ENCODE measurements around the gene TPSAB1. TPM values are rescaled to one million over a fixed set of nuclear protein-coding genes. Genes with fewer than 3 reads are reported as not detected.
A peak's percentile ranks its signal among the peaks of the same experiment; 100 is the strongest.

TPSAB1 gene
- total and polyA plus RNA-seq, 7 experiments from 2014 or later = 3.2 to 10.2 TPM; not detected in 5

DNA sequence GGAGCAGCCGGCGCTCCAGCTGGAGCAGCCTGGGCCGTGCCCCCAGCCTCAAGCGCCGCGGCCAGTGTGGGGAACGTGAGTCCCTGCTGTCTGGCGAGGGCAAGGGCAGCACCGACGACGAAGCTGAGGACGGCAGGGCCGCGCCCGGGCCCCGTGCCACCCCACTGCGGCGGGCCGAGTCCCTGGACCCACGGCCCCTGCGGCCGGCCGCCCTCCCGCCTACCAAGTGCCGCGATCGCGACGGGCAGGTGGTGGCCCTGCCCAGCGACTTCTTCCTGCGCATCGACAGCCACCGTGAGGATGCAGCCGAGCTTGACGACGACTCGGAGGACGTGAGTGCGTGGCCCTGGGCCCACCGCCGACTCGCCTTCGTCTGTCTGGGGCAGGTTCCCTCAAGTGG, 31.4 kb upstream of the TPSAB1 start:
- Histone ChIP-seq H3K27me3 (ENCODE audit: control insufficient read depth in 2 of 2, insufficient read depth in 2 of 2, low read length in 2 of 2) (no peaks in the 10 kb centered on the region), H3K4me1 (ENCODE audit: control insufficient read depth in 2 of 2, insufficient read depth in 2 of 2, low read length in 2 of 2) (no peaks in the 10 kb centered on the region), H3K9me3 (ENCODE audit: control insufficient read depth in 2 of 3, low read length in 3 of 3) (no peaks in the 10 kb centered on the region), H3K4me3 (ENCODE audit: low read length) (no peak overlapping the region), H3K27ac (ENCODE audit: low read depth, low read length) (no peak overlapping the region), H3K36me3 (ENCODE audit: control insufficient read depth in 2 of 3, insufficient read depth in 3 of 3, low read length in 3 of 3) (no peaks in the 10 kb centered on the region)
- POLR2A ChIA-PET = no interaction called here
- Mint-ChIP-seq H3K27ac (no peak overlapping the region), H3K4me1 (peaks cover 0 to 5% (median 4%) of the 10 kb centered on the region in 7 donors), H3K27me3 (no peaks in the 10 kb centered on the region), H3K36me3 (no peaks in the 10 kb centered on the region), H3K9me3 (no peaks in the 10 kb centered on the region), H3K4me3 (no peak overlapping the region)
- CTCF ChIA-PET = no interaction called here
- DNase-seq (no peak), ATAC-seq (no peak)
- intact Hi-C loops (cut with micrococcal nuclease) = no loop called here

DNA sequence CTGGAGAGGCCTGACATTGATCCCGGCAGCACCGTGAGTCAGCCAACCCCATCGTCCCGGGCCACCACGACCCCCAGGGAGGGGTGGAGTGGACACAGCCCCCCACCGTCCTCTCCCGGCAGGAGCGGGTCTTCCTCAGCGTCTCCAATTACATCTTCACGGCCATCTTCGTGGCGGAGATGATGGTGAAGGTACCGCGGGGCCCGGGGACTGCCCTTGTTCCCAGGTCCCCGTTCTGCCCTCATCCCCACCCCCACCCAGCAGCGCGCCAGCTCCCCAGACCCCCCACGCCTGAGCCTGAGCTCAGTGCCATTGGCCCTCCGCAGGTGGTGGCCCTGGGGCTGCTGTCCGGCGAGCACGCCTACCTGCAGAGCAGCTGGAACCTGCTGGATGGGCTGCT, 30.0 kb upstream of the TPSAB1 start:
- intact Hi-C loops (cut with micrococcal nuclease) = no loop called here
- Mint-ChIP-seq H3K36me3 (no peaks in the 10 kb centered on the region), H3K4me1 (peaks cover 0 to 5% (median 4%) of the 10 kb centered on the region in 7 donors), H3K4me3 (no peak overlapping the region), H3K27me3 (no peaks in the 10 kb centered on the region), H3K27ac (no peak overlapping the region), H3K9me3 (no peaks in the 10 kb centered on the region)
- Histone ChIP-seq H3K9me3 (ENCODE audit: control insufficient read depth in 2 of 3, low read length in 3 of 3) (no peaks in the 10 kb centered on the region), H3K36me3 (ENCODE audit: control insufficient read depth in 2 of 3, insufficient read depth in 3 of 3, low read length in 3 of 3) (no peaks in the 10 kb centered on the region), H3K27me3 (ENCODE audit: control insufficient read depth in 2 of 2, insufficient read depth in 2 of 2, low read length in 2 of 2) (no peaks in the 10 kb centered on the region), H3K4me3 (ENCODE audit: low read length) (no peak overlapping the region), H3K27ac (ENCODE audit: low read depth, low read length) (no peak overlapping the region), H3K4me1 (ENCODE audit: control insufficient read depth in 2 of 2, insufficient read depth in 2 of 2, low read length in 2 of 2) (no peaks in the 10 kb centered on the region)
- ATAC-seq = no peak
- POLR2A ChIA-PET = no interaction called here
- no peak for DNase-seq
- CTCF ChIA-PET = no interaction called here

DNA sequence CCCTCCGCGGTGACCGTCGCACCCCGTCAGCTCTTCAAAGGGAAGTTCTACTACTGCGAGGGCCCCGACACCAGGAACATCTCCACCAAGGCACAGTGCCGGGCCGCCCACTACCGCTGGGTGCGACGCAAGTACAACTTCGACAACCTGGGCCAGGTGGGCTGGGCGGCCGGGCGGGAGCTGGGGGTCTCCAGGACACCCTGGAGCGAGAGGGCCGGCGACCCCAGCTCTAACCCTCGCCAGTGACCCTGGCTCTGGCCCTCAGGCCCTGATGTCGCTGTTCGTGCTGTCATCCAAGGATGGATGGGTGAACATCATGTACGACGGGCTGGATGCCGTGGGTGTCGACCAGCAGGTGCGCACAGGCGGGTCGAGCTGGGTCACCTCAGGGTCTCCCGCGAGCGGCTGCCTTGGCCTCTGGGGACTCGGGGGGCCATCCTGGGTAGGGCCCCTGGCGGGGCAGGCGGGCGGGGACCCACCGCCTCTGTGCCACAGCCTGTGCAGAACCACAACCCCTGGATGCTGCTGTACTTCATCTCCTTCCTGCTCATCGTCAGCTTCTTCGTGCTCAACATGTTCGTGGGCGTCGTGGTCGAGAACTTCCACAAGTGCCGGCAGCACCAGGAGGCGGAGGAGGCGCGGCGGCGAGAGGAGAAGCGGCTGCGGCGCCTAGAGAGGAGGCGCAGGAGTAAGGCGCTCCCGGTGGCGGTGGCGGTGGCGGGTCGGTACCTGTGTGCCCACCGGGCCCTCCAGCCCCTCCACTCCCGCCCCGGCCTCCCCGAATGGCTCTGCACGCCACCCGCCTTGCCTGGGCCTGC, 28.8 kb upstream of the TPSAB1 start:
- H3K36me3 Mint-ChIP-seq = no peaks in the 10 kb centered on the region
- H3K27ac Mint-ChIP-seq = no peak overlapping the region
- no peaks in the 10 kb centered on the region for H3K4me1 ChIP-seq (ENCODE audit: control insufficient read depth in 2 of 2, insufficient read depth in 2 of 2, low read length in 2 of 2)
- no peak overlapping the region for H3K4me3 ChIP-seq (ENCODE audit: low read length)
- POLR2A ChIA-PET = no interaction called here
- intact Hi-C loops (cut with micrococcal nuclease) = no loop called here
- no peak overlapping the region for H3K27ac ChIP-seq (ENCODE audit: low read depth, low read length)
- H3K27me3 Mint-ChIP-seq = no peaks in the 10 kb centered on the region
- no peak for ATAC-seq
- H3K9me3 Mint-ChIP-seq = no peaks in the 10 kb centered on the region
- CTCF ChIA-PET = no interaction called here
- no peaks in the 10 kb centered on the region for H3K36me3 ChIP-seq (ENCODE audit: control insufficient read depth in 2 of 3, insufficient read depth in 3 of 3, low read length in 3 of 3)
- H3K4me3 Mint-ChIP-seq = peak overlapping the region in 1 of 10 donors; percentile 40
- DNase-seq = no peak
- no peaks in the 10 kb centered on the region for H3K27me3 ChIP-seq (ENCODE audit: control insufficient read depth in 2 of 2, insufficient read depth in 2 of 2, low read length in 2 of 2)
- no peaks in the 10 kb centered on the region for H3K9me3 ChIP-seq (ENCODE audit: control insufficient read depth in 2 of 3, low read length in 3 of 3)
- peaks cover 0 to 5% (median 4%) of the 10 kb centered on the region in 7 donors for H3K4me1 Mint-ChIP-seq

DNA sequence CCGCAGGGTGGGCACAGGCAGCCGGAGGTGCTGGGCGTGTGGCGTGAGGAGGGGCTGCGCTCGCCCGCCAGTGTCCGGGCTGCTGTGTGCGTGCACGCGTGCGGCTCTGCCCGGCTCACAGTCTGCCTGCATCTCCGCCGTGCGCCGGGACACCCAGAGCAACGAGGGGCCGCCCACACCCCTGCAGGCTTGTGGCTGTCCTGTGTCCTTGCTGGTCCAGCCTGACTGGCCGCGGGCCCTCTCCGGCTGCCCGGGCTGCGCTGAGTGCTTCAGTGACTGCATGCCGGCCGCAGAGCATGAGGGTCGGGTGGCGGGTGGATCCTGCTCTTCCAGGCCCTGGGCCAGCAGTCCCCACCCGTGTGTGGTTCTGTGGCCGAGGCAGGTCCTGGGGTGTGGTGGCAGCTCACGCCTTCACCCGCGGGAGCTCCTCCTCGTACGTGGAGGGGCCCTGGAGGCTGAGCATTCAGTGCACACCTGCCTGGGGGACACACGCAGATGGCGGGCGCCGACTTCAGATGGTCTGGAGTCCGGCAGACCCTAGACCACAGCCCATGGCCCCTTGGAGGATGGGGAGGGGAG, 27.8 kb upstream of the TPSAB1 start:
- Histone ChIP-seq H3K4me3 (ENCODE audit: low read length) (no peak overlapping the region), H3K4me1 (ENCODE audit: control insufficient read depth in 2 of 2, insufficient read depth in 2 of 2, low read length in 2 of 2) (no peaks in the 10 kb centered on the region), H3K9me3 (ENCODE audit: control insufficient read depth in 2 of 3, low read length in 3 of 3) (no peaks in the 10 kb centered on the region), H3K27ac (ENCODE audit: low read depth, low read length) (no peak overlapping the region), H3K36me3 (ENCODE audit: control insufficient read depth in 2 of 3, insufficient read depth in 3 of 3, low read length in 3 of 3) (no peaks in the 10 kb centered on the region), H3K27me3 (ENCODE audit: control insufficient read depth in 2 of 2, insufficient read depth in 2 of 2, low read length in 2 of 2) (no peaks in the 10 kb centered on the region)
- Mint-ChIP-seq H3K4me1 (peaks cover 0 to 5% (median 4%) of the 10 kb centered on the region in 7 donors), H3K9me3 (no peaks in the 10 kb centered on the region), H3K4me3 (no peak overlapping the region), H3K27ac (no peak overlapping the region), H3K27me3 (no peaks in the 10 kb centered on the region), H3K36me3 (no peaks in the 10 kb centered on the region)
- CTCF ChIA-PET = interaction anchor here (0.9 kb wide), 1 partner anchor 46 kb away, joined by 3 read pairs; no protein-coding TSS in a partner anchor
- DNase-seq (no peak), ATAC-seq (no peak)
- POLR2A ChIA-PET = no interaction called here
- intact Hi-C loops (cut with micrococcal nuclease) = no loop called here

DNA sequence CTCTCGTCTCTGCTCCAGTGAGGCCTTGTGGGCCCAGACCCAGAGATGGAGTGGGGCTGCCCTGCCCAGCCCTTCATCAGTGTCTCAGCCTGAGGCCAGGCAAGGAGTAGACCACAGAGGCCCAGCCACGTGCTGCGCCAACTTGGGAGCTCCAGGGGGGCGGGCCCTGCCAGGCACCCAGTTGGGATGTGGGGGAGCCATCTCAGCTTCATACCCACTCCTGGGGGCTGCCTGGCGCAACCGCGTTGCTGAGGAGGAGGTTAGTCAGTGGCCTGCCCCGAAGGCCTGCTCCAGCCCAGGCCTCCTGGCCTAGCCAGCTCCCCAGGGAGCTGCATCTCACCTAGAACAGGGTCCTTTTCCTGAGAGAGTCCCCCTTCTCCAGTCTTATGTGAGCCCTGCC, 27.3 kb upstream of the TPSAB1 start:
- no peak overlapping the region for H3K27ac ChIP-seq (ENCODE audit: low read depth, low read length)
- H3K36me3 ChIP-seq (ENCODE audit: control insufficient read depth in 2 of 3, insufficient read depth in 3 of 3, low read length in 3 of 3) = no peaks in the 10 kb centered on the region
- DNase-seq (no peak), ATAC-seq (no peak)
- CTCF ChIA-PET = interaction anchor here (0.9 kb wide), 1 partner anchor 46 kb away, joined by 3 read pairs; no protein-coding TSS in a partner anchor
- H3K9me3 ChIP-seq (ENCODE audit: control insufficient read depth in 2 of 3, low read length in 3 of 3) = no peaks in the 10 kb centered on the region
- no peaks in the 10 kb centered on the region for H3K27me3 Mint-ChIP-seq
- H3K4me1 ChIP-seq (ENCODE audit: control insufficient read depth in 2 of 2, insufficient read depth in 2 of 2, low read length in 2 of 2) = no peaks in the 10 kb centered on the region
- no peak overlapping the region for H3K27ac Mint-ChIP-seq
- H3K9me3 Mint-ChIP-seq = no peaks in the 10 kb centered on the region
- H3K27me3 ChIP-seq (ENCODE audit: control insufficient read depth in 2 of 2, insufficient read depth in 2 of 2, low read length in 2 of 2) = no peaks in the 10 kb centered on the region
- H3K4me3 Mint-ChIP-seq = no peak overlapping the region
- POLR2A ChIA-PET = no interaction called here
- peaks cover 0 to 3% (median 2%) of the 10 kb centered on the region in 7 donors for H3K4me1 Mint-ChIP-seq
- intact Hi-C loops (cut with micrococcal nuclease) = no loop called here
- no peaks in the 10 kb centered on the region for H3K36me3 Mint-ChIP-seq
- no peak overlapping the region for H3K4me3 ChIP-seq (ENCODE audit: low read length)

DNA sequence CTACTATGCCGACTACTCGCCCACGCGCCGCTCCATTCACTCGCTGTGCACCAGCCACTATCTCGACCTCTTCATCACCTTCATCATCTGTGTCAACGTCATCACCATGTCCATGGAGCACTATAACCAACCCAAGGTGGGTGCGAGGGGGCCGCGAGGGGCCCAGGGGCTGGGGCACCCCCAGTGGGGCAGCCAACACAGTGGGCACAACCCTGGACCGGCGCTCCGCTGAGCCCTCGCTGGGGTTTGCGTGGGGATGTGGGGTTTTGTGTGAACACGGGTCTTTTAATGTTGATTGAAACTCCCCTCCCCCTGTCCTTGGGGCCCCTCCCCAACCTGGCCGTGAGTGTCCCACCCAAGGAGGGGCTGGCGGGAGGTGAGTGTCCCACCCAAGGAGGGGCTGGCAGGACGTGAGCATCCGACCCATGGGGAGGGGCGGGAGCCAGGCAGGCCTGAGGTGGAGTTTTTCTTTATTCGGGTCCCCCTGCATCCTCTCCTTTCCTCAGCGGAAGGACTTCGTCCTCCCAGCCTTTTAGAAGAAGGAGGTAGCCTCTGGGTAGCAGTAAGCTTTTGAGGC, 26.6 kb upstream of the TPSAB1 start:
- ChIA-PET CTCF (no interaction called here), POLR2A (no interaction called here)
- no peak overlapping the region for H3K4me3 Mint-ChIP-seq
- H3K9me3 Mint-ChIP-seq = no peaks in the 10 kb centered on the region
- no peaks in the 10 kb centered on the region for H3K27me3 ChIP-seq (ENCODE audit: control insufficient read depth in 2 of 2, insufficient read depth in 2 of 2, low read length in 2 of 2)
- no peaks in the 10 kb centered on the region for H3K4me1 ChIP-seq (ENCODE audit: control insufficient read depth in 2 of 2, insufficient read depth in 2 of 2, low read length in 2 of 2)
- H3K27me3 Mint-ChIP-seq = no peaks in the 10 kb centered on the region
- no peak overlapping the region for H3K27ac ChIP-seq (ENCODE audit: low read depth, low read length)
- H3K27ac Mint-ChIP-seq = peak overlapping the region in 1 of 9 donors; percentile 69
- intact Hi-C loops (cut with micrococcal nuclease) = no loop called here
- H3K36me3 ChIP-seq (ENCODE audit: control insufficient read depth in 2 of 3, insufficient read depth in 3 of 3, low read length in 3 of 3) = no peaks in the 10 kb centered on the region
- DNase-seq (no peak), ATAC-seq (no peak)
- no peaks in the 10 kb centered on the region for H3K36me3 Mint-ChIP-seq
- no peak overlapping the region for H3K4me3 ChIP-seq (ENCODE audit: low read length)
- no peaks in the 10 kb centered on the region for H3K9me3 ChIP-seq (ENCODE audit: control insufficient read depth in 2 of 3, low read length in 3 of 3)
- H3K4me1 Mint-ChIP-seq = peaks cover 0 to 2% (median 0%) of the 10 kb centered on the region in 7 donors

Measured in naive thymus-derived CD4-positive, alpha-beta T cell (primary cell).